HG03280 (cell line): ENCODE results near the gene MGAT2.
"Not testable (repeated sequence)": the region's sequence is repeated elsewhere in the genome, so short reads cannot be mapped to it uniquely, and the experiment has no call there.

ENCODE experiments used
- ATAC-seq: cut with Tn5 transposase; IDR thresholded peaks from one replicate; pipeline ENCODE4 v1.9.1; 2021; ENCODE audit warnings: mild to moderate bottlenecking, moderate library complexity; ENCODE audit not compliant: unreplicated experiment

MGAT2 gene

GRCh38 chr14:49612251-49612650 is 8.3 kb upstream of the MGAT2 start:
- no peak for ATAC-seq

- no peak for ATAC-seq
Measured at GRCh38 chr14:49612671-49613070, 7.9 kb upstream of the MGAT2 start.

- no peak for ATAC-seq
Measured at GRCh38 chr14:49614196-49614595, 6.4 kb upstream of the MGAT2 start.

- ATAC-seq: no peak
Measured at GRCh38 chr14:49615776-49616175, 4.8 kb upstream of the MGAT2 start.

- no peak for ATAC-seq
Measured at GRCh38 chr14:49617852-49618519, 2.6 kb upstream of the MGAT2 start.

GRCh38 chr14:49619273-49619672 is 1.3 kb upstream of the MGAT2 start:
- ATAC-seq: not testable (repeated sequence)

GRCh38 chr14:49619730-49620129 is 869 bp upstream of the MGAT2 start:
- ATAC-seq: no peak

GRCh38 chr14:49621114-49621881 is 699 bp downstream of the MGAT2 start:
- ATAC-seq: peak; percentile 24

- no peak for ATAC-seq
Measured at GRCh38 chr14:49622022-49622607, 1.5 kb downstream of the MGAT2 start.

GRCh38 chr14:49623387-49623786 is 2.8 kb downstream of the MGAT2 start:
- no peak for ATAC-seq

- ATAC-seq: no peak
Measured at GRCh38 chr14:49623941-49624839, 3.6 kb downstream of the MGAT2 start.

GRCh38 chr14:49633640-49634546 is 13.3 kb downstream of the MGAT2 start:
- ATAC-seq: peak; percentile 73

- peak; percentile 24 for ATAC-seq
Measured at GRCh38 chr14:49634547-49635334, 14.1 kb downstream of the MGAT2 start, which contains the start of gene DNAAF2. TSS of gene DNAAF2 (minus strand) at chr14:49635244. CDS start at chr14:49635149, 95 bp downstream.

- no peak for ATAC-seq
Measured at GRCh38 chr14:49636866-49637265, 16.3 kb downstream of the MGAT2 start.

GRCh38 chr14:49637534-49638078 is 17.0 kb downstream of the MGAT2 start:
- no peak for ATAC-seq

GRCh38 chr14:49640540-49641417 is 20.2 kb downstream of the MGAT2 start:
- no peak for ATAC-seq

GRCh38 chr14:49641697-49642129 is 21.1 kb downstream of the MGAT2 start:
- ATAC-seq: no peak

- no peak for ATAC-seq
Measured at GRCh38 chr14:49642163-49642562, 21.6 kb downstream of the MGAT2 start.
